Caki2 (cell line): ENCODE measurements around the gene BDP1. TPM values are rescaled to one million over a fixed set of nuclear protein-coding genes. Genes with fewer than 3 reads are reported as not detected.
"Not testable (repeated sequence)": the region's sequence is repeated elsewhere in the genome, so short reads cannot be mapped to it uniquely, and the experiment has no call there.

ENCODE experiments used
- DNase-seq: peaks from one replicate; pipeline ENCODE4 v3.0.0-alpha.2; 2015; ENCODE audit warnings: low read depth
- in situ Hi-C: cut with HindIII; loops from 2 replicates; pipeline ENCODE4 v1.10.0; 2016; ENCODE audit warnings: low sequenced_read_pairs, low pct_unique_long_range_greater_than_20kb, mixed read lengths
- total RNA-seq: library from RNA; depleted of rRNA; stranded (reverse); fragments of >200 nt; shearing (Covaris generic); gene quantifications from 2 replicates; pipeline ENCODE4 v1.2.3, GENCODE V29; 2014; ENCODE audit warnings: low replicate concordance; rRNA removed

BDP1 gene
- total RNA-seq, 1 experiment from 2014 or later, result 5.6 TPM

DNA sequence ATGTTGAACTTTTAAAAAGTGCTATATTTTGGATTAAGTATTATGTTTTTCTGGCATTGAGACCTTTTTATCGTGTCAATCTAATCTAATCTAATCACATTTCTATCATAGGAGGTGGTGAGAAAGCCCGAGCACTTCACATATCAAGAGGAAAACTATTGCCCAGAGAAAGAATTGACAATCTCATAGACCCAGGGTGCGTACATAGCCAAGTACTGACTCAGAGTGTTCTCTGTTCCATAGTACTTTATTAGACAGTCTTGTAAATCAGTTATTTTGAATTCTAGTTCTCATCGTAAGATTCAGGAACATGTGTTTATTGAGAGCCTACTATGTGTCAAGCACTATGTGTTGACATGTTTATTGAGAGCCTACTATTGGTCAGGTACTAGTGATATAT, 140.7 kb downstream of the BDP1 start:
- no peak for DNase-seq
- in situ Hi-C loops, result no loop called here

GRCh38 chr5:71597001-71597400, 141.6 kb downstream of the BDP1 start:
- no peak for DNase-seq
- in situ Hi-C loops, result no loop called here

DNA sequence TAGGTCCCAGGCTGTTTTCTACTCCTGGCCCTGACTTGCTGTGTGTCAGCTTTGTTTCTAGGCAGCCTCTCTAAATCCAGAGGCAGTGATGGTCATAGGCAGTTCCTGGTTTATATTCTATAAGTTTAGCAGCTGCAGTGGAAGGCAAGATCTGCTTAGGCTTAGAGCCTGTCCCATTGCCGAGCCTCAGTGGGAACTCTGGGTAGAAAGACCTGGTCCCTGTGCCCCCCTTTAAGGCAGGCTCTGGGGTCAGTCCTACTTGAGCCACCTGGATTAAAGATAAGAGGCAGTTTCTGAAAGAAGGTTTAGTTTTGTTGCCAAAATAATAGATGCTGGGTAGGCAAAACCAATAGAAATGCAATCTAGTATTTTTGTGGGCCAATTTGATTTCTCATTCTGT, 145.3 kb downstream of the BDP1 start:
- DNase-seq, result no peak
- in situ Hi-C loops, result no loop called here

DNA sequence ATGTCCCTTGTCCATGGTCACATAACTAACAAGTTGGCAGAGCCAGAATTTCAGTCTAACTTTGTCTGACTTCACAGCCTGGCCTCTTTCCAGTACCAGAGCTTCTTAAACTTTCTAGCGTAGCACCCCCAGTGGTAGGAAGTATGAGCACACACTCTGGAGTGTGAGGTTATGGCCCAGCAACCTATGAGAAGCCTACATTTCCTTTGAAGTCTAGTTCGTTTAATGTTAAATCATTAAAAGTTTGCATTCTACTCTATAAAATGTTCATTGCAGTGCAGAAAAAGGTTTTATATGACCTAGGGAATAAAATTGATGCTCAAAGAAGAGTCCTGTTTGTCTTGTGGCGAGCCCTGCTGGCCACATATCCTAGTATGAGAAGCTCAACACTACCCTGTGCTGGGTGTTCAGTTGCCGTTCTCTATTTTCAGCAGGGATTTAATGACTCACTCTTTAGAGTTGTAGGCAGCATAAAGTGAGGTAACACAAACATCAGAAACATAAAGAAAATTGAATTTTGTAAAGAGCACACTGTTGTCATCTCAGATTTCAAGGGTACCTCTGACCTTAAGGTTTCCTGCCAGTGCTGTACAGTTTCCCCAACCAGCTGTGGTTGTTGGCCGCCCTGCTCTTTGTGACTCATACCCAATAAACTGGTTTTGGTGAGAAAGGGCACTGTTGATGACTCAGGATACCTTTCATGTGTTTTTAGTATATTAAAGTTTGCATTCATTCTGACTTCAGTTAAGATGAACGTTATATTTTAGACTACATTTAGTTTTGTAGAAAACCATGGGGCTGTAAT, 146.0 kb downstream of the BDP1 start:
- in situ Hi-C loops, result no loop called here
- DNase-seq, result peak; percentile 77

GRCh38 chr5:71609916-71610315, 154.5 kb downstream of the BDP1 start:
- DNase-seq, in situ Hi-C loops: not testable (repeated sequence)

GRCh38 chr5:71615809-71616208, 160.4 kb downstream of the BDP1 start:
- in situ Hi-C loops, result no loop called here
- no peak for DNase-seq

Other genes with a start within 250 kb of the BDP1 start
- gene MCCC2, start 131.7 kb downstream of the BDP1 start, total RNA-seq, result 35.1 and 46.4 TPM in 2 replicates